Esophagus squamous epithelium (tissue), 4 donors: ENCODE measurements around the gene SYT3.
"Not testable (repeated sequence)": the region's sequence is repeated elsewhere in the genome, so short reads cannot be mapped to it uniquely, and the experiment has no call there.

Experiments
- CTCF ChIP-seq, 6 experiments: fragments of 450-650 bp in 4 of 6; fragments of 200-600 bp in 2 of 6; sonication (generic) in 2 of 6; IDR thresholded peaks; one replicate each; pipeline ENCODE4 v1.5.1; 2016 to 2019; ENCODE audit warnings: antibody characterized with exemption in 6 of 6, mild to moderate bottlenecking in 4 of 6, moderate library complexity in 4 of 6
- POLR2A ChIP-seq, 4 donors: fragments of 450-650 bp; IDR thresholded peaks; one replicate each; pipeline ENCODE4 v1.6.1; 2017; ENCODE audit warnings: antibody characterized with exemption in 4 of 4, mild to moderate bottlenecking in 4 of 4, moderate library complexity in 3 of 4

- TF ChIP-seq CTCF, POLR2A (IDR thresholded peaks at IDR 0.05): not testable (repeated sequence)
These were observed 26.9 kb downstream of the SYT3 start for GRCh38 chr19:50612504-50613404.
